Ectodermal cell (in vitro differentiated cells): ENCODE measurements around the gene SLX4.

Experiments
- H3K27ac ChIP-seq: 2 replicates; pipeline ENCODE4 v1.7.0; 2013; ENCODE audit warnings: mild to moderate bottlenecking, low read depth, low read length; ENCODE audit not compliant: insufficient read depth, poor library complexity, severe bottlenecking
- H3K27me3 ChIP-seq: 2 replicates; pipeline ENCODE4 v1.7.0; 2013; ENCODE audit warnings: mild to moderate bottlenecking, low read length; ENCODE audit not compliant: insufficient read depth, control insufficient read depth, poor library complexity, severe bottlenecking
- H3K36me3 ChIP-seq: one replicate; pipeline ENCODE4 v1.7.0; 2013; ENCODE audit warnings: low read length; ENCODE audit not compliant: control insufficient read depth, insufficient read depth
- H3K4me1 ChIP-seq: one replicate; pipeline ENCODE4 v1.7.0; 2013; ENCODE audit warnings: low read length; ENCODE audit not compliant: control insufficient read depth, insufficient read depth
- H3K4me3 ChIP-seq: 2 replicates; pipeline ENCODE4 v1.7.0; 2013; ENCODE audit warnings: low read depth, low read length, control low read depth; ENCODE audit not compliant: insufficient read depth
- H3K9me3 ChIP-seq: 2 replicates; pipeline ENCODE4 v1.7.0; 2013; ENCODE audit warnings: mild to moderate bottlenecking, low read length, moderate library complexity; ENCODE audit not compliant: control insufficient read depth
- WGBS, 2 experiments: methylation state at CpG; one replicate each; pipeline ENCODE4 v1.1.7; 2013; ENCODE audit warnings: missing lambda C conversion rate in 2 of 2; 5-methylcytosine and 5-hydroxymethylcytosine counted together

Gene SLX4

DNA sequence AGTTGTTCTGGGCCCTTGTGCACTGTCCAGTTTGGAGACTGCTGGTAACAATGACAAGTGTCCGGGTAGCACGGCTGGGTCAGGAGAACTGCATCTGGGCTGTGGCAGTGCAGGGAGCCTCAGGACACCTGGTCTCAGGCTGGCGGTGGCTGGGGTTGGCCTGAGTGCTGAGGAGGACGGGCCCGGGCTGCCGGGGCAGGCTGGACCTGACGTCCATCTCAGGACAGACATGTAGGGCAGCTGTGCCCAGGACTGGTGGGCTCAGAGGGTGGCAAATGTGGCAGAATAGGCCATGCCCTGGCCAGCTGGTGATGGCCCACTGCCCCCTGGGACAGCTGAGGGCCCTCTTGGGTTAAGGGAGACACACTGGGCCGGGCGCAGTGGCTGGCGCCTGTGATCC lies 30.0 kb downstream of the SLX4 start:
- Histone ChIP-seq H3K4me3 (no peak overlapping the region), H3K27ac (no peak overlapping the region), H3K4me1 (peaks cover 4% of the 10 kb centered on the region), H3K27me3 (no peaks in the 10 kb centered on the region), H3K36me3 (peaks cover 17% of the 10 kb centered on the region), H3K9me3 (no peaks in the 10 kb centered on the region)
- WGBS, 2 experiments = 94 to 95% methylated on average over 10 of the region's 10 CpGs

DNA sequence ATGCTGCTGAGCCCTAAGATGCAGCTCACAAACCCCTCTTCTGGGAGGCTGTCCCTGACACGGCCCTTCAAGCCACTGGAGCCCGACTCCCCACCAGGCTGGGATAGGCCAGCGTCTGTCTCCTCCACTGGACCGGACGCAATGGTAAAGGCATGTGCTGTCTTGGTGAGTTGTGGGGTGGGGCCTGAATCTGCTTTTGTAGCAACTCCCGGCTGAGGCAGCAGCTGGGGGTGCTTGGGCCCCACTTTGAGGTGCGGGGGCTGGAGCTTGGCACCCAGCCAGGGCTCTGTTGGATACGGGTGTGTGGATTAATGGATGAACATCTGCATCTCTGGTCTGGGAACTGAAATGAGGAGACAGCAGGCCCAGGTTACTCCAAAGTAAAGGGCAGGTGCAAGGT lies 30.7 kb downstream of the SLX4 start:
- H3K4me1 ChIP-seq = peaks cover 4% of the 10 kb centered on the region
- H3K27ac ChIP-seq = no peak overlapping the region
- WGBS, 2 experiments = 83 to 85% methylated on average over 8 of the region's 8 CpGs
- no peaks in the 10 kb centered on the region for H3K9me3 ChIP-seq
- no peak overlapping the region for H3K4me3 ChIP-seq
- no peaks in the 10 kb centered on the region for H3K27me3 ChIP-seq
- peaks cover 17% of the 10 kb centered on the region for H3K36me3 ChIP-seq

DNA sequence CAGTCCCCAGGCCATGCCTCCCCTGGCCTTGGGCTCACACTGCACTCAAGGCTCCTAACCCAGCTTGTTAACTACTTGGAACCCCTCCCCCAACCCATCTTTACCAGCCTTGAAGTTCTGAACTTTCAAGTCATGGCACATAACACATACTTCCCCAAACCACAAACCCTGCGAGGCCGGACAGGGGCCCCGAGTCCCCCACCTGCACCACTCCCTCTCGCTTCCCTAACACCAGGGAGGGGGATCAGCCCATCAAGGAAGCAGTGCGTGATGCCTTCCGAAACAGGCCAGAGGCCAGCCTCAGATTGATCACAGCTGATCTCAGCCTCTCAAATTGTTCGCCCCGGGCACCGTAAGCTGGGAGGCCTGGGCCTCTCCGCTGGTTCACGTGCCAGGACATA lies 31.2 kb downstream of the SLX4 start:
- Histone ChIP-seq H3K27ac (no peak overlapping the region), H3K4me3 (no peak overlapping the region), H3K4me1 (peaks cover 4% of the 10 kb centered on the region), H3K9me3 (no peaks in the 10 kb centered on the region), H3K27me3 (no peaks in the 10 kb centered on the region), H3K36me3 (peaks cover 17% of the 10 kb centered on the region)
- WGBS, 2 experiments = 94% methylated on average over 11 of the region's 11 CpGs

DNA sequence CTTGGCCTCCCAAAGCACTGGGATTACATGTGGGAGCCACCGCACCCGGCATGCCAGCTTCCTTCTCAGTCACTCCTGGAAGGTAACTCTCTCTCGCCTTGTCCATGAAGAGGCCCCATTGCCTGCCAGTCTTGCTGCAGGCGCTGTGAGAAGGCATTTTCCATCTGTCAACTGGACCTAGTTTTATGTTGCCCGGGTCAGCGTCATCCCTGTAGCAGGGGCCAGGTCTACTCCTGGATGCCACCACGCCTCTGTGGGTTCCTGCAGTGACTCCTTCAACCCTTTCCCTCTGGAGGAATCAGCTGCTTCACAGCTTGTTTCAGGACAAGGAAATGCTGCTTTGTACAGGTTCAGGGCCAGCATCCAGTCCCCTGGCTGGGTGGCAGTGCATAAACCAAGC lies 31.6 kb downstream of the SLX4 start:
- H3K4me3 ChIP-seq = no peak overlapping the region
- H3K9me3 ChIP-seq = no peaks in the 10 kb centered on the region
- peaks cover 17% of the 10 kb centered on the region for H3K36me3 ChIP-seq
- H3K27me3 ChIP-seq = no peaks in the 10 kb centered on the region
- WGBS, 2 experiments = 93% methylated on average over 7 of the region's 7 CpGs
- peaks cover 4% of the 10 kb centered on the region for H3K4me1 ChIP-seq
- H3K27ac ChIP-seq = no peak overlapping the region

DNA sequence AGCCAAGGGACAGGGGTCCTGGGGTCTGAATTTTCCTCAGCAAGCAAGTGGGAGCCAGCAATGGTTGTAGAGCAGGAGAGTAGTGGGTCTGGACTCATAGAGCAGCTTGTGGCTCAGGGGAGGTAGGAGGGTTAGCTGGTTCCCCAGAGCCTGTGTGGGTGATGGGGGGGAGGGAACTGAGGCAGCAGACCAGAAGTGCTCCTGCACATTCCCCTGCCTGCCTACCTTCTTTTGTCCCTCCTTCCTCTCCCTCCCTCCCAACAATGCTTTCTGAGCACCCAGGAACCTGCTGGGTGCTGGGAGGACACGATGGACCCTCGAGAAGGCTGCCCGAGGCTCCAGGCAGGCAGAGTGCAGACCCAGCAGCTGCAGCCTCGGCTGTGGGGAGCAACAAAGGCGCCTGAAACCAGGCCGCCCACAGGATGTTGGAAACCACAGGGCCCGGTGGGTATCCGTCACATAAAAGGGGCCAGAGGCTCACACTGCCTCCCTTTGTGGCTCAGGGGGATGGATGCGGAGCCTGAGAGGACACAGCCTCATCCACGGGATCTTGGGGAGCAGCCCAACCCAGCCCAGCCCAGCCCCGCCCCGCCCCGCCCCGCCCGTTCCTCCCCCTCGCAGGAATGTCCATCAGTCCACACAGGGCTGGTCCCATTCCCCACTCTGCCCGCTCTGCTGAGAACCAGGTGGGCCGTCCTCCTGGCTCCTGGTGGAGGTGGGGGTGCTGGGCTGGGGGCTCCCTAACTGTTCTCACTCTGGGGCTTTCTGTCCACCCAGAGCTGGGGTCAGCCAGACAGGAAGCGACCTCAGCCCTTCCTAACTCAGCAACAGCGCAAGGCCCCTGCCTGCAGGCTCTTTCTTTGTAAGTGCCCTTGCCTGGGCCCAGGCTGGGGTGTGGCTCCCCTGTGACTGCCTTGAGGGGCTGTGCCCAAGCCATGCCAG lies 32.5 kb downstream of the SLX4 start:
- 69 to 75% methylated on average over 16 to 20 of the region's 20 CpGs for WGBS, 2 experiments

DNA sequence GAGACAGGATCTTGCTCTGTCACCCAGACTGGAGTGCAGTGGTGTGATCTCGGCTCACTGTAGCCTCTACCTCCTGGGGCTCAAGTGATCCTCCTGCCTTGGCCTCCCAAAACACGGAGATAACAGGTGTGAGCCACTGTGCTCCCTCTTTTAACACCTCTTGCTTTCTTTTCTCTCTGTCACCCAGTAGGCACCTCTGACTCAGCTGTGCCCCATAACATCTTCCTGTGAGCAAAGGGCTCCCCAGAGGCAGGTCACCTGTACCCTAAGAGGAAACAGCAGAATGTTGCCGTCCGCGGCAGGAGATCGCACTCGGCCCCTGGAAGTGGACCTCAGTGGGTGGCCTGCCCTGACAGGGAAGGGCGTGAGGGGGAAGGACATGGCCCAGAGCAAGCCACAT lies 33.3 kb downstream of the SLX4 start:
- Histone ChIP-seq H3K4me1 (peaks cover 4% of the 10 kb centered on the region), H3K27ac (no peak overlapping the region), H3K9me3 (no peaks in the 10 kb centered on the region), H3K27me3 (no peaks in the 10 kb centered on the region), H3K4me3 (no peak overlapping the region), H3K36me3 (peaks cover under 1% of the 10 kb centered on the region)
- 93 to 94% methylated on average over 8 of the region's 8 CpGs for WGBS, 2 experiments

More for the DNA sequence above, 32.5 kb downstream of the SLX4 start:
- H3K27me3 ChIP-seq = no peaks in the 10 kb centered on the region
- H3K9me3 ChIP-seq = no peaks in the 10 kb centered on the region
- H3K36me3 ChIP-seq = peaks cover 8% of the 10 kb centered on the region
- no peak overlapping the region for H3K27ac ChIP-seq
- no peak overlapping the region for H3K4me3 ChIP-seq
- H3K4me1 ChIP-seq = peaks cover 4% of the 10 kb centered on the region

DNA sequence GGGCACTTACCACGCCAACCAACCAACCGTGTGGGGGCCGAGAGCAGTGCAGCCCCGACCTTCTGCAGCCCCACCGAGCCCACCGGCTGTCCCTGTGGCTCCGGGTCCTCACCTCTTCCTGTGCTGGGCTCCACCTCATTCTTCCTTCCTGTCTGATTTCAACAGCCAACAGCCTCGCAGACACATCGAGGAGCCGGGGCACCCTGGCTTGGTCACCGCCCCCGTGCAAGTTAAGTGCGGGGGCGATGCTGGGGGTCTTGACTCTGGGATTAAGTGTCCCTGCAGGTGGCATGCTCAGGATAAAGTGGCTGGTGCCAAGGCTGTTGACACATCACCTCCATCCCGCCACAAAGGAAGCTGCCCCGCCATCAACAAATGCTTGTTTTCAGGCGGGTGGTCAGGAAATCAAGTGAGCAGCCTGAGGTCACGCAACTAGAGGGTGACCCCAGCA lies 34.1 kb downstream of the SLX4 start, which contains the start of gene NLRC3:
Gene NLRC3 (minus strand): TSS at position 102 of the 451 bp plus-strand sequence. CDS start 12,367 bp downstream, outside the sequence.
- H3K4me1 ChIP-seq = peaks cover 4% of the 10 kb centered on the region
- 88 to 89% methylated on average over 18 of the region's 18 CpGs for WGBS, 2 experiments
- H3K27ac ChIP-seq = no peak within 1 kb of the TSS
- H3K36me3 ChIP-seq = no peaks in the 10 kb centered on the region
- no peaks in the 10 kb centered on the region for H3K9me3 ChIP-seq
- H3K4me3 ChIP-seq = no peak within 1 kb of the TSS
- H3K27me3 ChIP-seq = no peaks in the 10 kb centered on the region

DNA sequence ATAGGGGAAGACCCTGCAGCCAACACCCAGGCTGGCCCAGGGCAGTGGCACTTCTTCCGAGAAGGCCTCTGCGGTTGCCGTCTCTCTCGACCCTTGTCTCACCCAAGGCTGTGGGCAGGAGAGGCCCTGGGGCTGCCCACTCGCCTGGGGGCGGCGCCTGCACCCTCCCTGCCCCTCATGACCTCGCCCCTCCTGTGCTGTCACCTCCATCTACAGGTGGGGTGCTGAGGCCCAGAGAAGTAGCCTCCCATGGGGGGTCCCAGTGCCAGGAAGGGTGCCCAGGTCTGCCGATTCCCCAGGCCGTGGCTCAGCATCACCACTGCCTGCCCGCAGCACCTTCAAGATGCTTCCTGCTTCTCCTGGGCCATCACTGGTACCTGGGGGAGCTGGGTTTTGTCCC lies 35.2 kb downstream of the SLX4 start:
- no peak overlapping the region for H3K27ac ChIP-seq
- no peak overlapping the region for H3K4me3 ChIP-seq
- no peaks in the 10 kb centered on the region for H3K27me3 ChIP-seq
- peaks cover 4% of the 10 kb centered on the region for H3K4me1 ChIP-seq
- WGBS, 2 experiments = 92 to 96% methylated on average over 11 of the region's 11 CpGs
- no peaks in the 10 kb centered on the region for H3K36me3 ChIP-seq
- no peaks in the 10 kb centered on the region for H3K9me3 ChIP-seq

DNA sequence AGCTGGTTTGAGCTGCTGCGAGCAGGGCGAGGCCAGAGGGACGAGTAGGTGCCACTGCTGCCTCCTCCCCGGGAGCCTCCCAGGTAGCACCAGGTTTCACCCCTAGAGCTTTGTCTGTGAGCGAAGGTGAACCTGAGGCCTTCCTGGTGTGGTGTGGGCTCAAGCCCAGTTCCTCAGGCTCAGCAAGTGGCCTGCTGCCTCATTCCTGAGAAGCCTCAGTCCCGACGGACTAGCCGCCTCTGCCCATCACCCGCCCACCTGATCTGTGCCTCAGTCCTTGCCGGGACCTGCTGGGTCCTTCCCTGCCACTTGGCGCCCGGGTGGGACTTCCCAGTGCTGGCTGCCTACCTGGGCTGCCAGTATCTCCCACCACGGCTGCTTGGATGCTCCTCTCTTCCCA lies 35.9 kb downstream of the SLX4 start:
- Histone ChIP-seq H3K9me3 (no peaks in the 10 kb centered on the region), H3K4me1 (peaks cover 4% of the 10 kb centered on the region), H3K27ac (no peak overlapping the region), H3K27me3 (no peaks in the 10 kb centered on the region), H3K36me3 (no peaks in the 10 kb centered on the region), H3K4me3 (no peak overlapping the region)
- 87 to 91% methylated on average over 13 of the region's 13 CpGs for WGBS, 2 experiments

DNA sequence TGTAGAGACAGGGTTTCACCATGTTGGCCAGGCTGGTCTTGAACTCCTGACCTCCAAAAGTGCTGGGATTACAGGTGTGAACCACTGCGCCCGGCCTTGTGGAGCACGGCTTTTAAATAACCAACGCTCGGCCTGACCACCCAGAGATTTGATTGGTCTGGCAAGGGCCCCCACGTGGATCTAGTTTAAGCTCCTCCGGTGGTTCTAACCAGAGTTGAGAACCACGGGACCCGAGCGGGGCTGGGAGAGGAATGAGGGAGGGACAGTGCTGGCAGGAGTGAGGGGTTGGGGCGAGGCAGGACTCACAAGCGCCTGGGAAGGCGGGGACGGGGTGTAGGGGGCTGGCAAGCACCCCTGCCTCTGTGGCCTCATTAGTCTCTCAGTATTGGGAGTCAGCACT lies 37.2 kb downstream of the SLX4 start:
- no peaks in the 10 kb centered on the region for H3K36me3 ChIP-seq
- no peaks in the 10 kb centered on the region for H3K27me3 ChIP-seq
- H3K27ac ChIP-seq = no peak overlapping the region
- H3K4me1 ChIP-seq = peaks cover under 1% of the 10 kb centered on the region
- no peaks in the 10 kb centered on the region for H3K9me3 ChIP-seq
- WGBS, 2 experiments = 93 to 94% methylated on average over 14 of the region's 14 CpGs
- H3K4me3 ChIP-seq = no peak overlapping the region
